HG03575 (cell line): ENCODE measurements around the gene PITPNB.

Experiments
- ATAC-seq: cut with Tn5 transposase; IDR thresholded peaks from one replicate; pipeline ENCODE4 v1.9.1; 2021; ENCODE audit not compliant: unreplicated experiment, insufficient number of reproducible peaks, low FRiP score; ENCODE audit errors: extremely low read depth

PITPNB gene

DNA sequence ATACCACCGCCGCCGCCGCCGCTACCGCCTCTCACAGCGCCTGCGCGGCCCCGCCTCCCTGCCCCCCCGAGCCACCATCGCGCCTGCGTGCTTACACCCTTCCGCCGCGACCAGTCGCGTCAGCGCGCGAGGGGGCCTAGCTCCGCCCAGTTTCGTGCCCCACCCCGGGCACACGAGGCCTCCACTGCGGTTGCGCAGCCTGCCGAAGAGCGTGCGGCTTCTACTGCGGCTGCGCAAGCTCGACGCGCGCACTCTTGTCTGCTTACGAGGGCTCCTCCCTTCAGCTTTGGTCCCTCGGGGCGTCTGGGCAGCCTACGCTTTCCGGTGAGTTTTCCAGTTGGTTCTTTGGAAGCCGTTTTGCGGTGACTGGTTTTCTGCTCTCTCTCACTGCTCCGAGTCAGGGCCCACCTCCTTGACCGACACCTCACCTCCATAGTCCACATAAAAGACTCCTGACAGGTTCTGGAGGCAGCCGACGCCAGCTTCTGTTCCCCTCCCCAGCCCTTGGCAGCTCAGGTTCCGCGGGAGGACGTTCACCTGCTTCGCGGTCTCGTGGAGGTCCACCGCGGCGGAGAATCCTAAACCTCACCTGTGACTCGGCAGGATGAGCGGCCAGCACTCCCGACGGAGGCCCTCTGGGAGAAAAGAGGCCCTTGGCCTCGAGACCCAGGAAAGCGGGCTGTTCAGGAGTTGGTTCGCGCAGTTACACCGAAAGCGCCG lies at the start of gene PITPNB:
Gene PITPNB, minus strand, starts transcription at position 35 of the 720 bp plus-strand sequence. CDS start 65 bp downstream, outside the sequence.
- ATAC-seq: no peak

DNA sequence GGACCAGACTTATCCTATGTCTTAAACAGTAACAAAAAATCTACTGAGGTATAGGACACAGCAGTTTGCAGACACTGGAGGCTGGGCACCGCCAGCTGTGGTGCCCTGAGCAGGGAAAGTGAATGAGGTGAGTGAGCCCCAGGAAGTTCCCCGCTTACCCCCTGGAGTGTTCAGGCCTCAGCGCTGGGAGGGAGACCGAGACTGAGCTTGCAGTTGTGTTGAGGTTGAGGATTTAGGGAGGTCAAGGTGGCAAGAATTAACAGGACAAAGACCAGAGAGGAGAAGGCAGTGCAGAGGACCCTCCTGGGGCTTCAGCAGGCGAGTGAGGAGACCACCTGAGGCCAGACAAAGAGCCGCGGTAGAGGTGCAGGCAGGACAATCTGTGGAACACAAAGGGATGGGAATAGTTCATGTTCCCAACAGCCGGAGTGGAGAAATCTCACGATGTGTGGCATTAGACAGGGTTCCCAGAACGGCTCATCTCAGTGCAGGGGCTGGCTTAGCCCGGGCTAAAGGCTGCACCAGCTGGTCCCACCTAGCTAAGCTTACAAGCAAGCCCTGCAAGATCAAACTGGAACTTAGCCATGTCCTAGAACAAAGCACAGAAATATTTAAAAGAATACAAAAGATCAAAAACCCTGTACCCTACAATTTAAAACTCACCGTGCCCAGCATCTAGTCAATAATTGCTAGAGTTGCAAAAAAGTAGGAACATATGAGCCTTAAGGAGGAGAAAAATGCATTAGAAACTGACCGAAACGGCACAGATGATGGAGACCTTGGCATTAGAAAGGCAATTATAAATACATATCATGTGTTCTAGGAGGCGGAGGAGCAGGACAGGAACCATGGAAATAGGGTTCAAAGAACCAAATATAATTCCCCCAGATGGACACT lies 47.4 kb upstream of the PITPNB start:
- ATAC-seq: no peak

DNA sequence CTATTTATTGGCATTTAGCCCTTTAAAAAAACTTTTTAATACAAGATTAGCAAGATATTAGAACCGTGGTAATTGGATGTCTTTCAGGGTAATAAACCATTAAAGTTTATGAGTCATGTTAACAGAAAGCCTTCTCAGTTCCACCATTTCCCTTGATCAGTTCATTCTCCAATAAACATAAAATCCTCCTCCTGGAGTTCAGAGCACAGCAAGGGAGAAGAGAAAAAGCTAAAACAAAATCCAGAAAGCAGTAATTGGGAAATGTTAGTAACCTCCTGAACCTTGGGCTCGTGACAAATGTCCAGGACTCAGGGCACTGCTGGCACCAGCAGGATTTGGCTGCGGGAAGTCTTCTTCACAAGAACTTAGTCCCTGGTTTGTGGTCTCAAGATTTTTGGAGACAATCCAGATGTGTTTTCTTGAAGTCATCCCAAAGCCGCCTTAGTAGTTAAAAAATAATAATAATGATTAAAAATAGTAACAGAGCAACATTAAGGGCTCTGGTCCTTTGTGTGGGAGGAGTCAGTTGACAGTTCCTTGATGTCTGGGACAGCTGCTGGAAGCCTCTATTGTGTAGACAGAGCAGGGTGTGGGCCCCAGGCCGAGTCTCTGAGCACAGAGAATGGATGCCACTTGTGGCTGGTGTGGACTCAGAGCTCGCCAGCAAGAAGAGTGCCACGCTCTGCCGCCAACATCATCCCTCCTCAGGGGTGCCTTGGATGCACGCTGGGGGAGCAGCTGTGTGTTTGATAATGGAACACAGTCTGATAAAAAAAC lies 43.4 kb upstream of the PITPNB start:
- no peak for ATAC-seq

DNA sequence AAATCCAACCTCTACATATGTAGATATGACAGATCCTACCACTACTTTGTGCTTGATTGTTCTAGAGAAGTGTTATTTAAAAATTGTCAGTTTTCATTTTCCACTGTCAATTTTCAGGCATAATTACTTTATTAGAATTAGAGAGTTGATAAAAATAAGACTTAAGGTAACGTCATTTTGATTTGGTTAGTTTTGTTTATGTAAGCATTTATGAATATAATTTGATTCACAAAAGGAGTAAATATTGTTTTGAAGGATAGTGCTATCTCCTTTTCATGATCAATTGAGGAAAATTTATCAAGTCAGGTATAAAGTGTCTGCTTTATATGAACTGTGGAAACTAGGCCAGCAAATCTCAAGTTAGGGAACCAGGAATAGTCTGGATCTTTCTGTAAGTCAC lies 42.6 kb upstream of the PITPNB start:
- no peak for ATAC-seq

DNA sequence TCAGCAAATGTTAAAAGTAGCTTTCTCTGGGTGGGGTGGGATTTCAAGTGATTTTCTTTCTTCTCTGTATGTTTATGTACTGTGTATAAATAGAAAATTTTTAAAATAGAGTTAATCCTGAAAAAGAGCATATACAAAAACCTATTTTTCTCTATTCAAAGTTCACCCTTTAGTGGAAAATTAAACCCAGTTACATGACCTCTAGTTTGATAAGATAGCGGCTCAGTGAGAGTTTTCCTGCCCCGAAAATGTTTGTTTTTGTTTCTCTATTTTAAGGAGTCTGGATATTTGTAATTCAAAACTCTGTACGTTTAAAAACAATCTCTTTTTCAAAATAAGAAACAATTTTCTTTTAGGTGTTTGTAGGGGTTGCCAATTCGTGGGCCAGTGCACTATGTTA lies 42.1 kb upstream of the PITPNB start:
- ATAC-seq: no peak

DNA sequence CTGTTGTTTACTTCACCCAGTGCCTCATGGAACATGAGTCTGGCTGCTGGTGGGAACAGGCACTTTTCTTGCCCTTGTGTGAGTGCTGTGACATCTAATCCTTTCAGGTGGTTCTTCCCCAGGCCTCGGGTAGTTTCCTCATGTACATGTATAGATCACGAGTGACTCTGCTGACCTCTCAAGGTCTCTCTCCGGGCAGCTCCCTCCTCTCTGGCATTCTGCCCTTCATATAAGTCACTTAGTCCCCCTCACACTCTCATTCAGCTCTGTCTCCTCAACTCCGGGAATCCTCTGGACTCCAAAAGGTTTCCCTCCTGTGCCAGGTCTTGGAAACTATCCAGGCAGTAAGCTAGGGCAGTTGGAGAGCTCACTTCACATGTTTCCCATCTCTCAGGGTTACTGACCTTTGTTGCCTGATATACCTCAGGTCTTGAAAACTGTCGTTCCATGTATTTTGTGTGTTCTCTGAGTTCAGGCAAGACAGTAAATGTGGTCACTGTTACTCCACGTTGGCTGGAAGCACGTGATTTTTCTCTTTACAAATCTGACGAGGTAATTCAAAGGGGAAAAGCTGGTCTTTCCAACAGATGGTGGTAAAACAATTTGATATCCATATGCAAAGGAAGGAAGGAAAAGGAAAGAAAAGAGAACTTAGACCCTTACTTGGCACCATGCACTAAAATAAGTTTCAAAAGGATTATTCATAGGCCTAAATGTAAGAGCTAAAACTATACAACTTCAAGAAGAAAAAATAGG lies 40.5 kb upstream of the PITPNB start:
- no peak for ATAC-seq

DNA sequence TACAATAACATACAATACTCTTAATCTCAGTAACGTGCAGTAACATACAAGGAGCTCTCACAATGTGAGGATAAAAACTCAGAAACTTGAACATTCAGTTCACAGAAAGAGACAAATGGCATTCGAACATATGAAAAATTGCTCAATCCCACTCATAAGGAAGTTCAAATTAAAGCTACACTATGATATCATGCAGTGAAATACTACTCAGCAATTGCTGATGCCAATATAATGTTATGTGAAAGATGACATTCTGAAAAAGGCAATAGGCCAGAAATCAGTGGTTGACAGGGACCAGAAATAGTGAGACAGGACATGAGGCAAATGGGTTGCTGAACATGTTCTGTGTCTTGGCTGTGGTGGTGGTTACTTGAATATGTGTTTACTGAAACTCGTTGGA lies 33.7 kb upstream of the PITPNB start:
- ATAC-seq: no peak

DNA sequence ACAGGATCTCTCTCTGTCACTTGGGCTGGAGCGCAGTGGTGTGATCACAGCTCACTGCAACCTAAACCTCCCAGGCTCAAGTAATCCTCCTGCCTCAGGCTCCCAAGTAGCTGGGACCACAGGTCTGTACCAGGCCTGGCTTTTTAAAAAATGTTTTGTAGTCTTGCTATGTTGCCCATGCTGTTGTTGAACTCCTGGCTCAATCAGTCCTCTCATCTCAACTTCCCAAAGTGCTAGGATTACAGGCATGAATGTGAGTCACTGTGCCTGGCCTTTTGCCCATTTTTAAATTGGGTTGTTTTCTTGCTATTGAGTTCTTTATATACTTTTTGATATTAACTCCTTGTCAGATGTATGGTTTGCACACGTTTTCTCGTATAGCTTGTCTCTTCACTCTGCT lies 33.0 kb upstream of the PITPNB start:
- no peak for ATAC-seq

DNA sequence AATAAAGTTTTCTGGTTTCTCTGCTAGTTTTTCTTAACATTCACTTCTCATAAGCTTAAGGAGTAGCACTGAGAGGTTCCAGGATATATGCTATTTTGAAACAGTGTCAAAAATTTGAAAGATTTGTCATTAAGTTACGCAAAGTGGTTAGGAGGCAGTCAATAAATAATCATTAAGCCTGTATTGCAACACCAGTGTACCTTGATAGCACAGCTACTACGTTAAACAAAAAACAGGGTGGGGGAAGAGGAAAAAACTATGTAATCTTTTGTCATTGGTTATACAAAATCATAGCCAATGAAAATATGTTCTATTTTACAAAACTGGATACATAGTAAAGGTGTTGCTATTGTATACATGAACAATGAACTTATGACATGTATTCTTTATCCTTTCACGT lies 30.4 kb upstream of the PITPNB start:
- ATAC-seq: no peak

DNA sequence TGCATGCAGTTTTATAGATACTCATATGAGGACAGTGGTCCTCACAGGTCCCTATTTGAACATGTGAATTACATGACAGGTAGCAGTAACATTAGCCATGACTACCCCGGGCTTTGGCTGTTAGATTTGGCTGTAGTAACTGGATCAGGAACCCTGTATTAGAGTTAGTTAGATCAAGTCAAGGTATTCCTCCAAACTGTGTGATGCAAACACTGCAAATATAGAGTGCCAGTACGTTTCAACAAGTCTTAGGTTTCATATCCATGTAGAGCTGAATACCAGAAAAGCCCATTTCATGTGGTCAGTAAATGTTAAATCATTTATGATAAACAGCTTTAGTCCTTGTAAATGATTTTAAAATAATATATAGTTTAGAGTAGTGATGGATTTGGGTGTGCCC lies 29.5 kb upstream of the PITPNB start:
- ATAC-seq: no peak

DNA sequence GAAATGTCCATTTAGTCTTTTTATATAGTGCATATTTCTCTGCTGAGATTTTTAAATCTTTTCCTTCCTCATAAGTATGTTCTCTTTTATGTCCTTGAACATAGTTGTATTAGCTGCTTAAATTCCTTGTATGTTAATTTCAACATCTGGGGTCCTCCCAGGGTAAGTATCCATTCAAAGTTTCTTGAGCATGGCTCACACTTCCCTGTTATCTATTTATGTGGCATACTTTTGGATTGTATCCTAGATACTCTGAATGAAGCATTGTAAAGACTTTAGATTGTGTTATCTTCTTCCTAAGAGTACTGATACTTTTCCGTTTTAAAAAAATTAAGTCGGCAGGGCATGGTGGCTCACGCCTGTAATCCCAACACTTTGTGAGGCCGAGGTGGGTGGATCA lies 28.4 kb upstream of the PITPNB start:
- no peak for ATAC-seq

DNA sequence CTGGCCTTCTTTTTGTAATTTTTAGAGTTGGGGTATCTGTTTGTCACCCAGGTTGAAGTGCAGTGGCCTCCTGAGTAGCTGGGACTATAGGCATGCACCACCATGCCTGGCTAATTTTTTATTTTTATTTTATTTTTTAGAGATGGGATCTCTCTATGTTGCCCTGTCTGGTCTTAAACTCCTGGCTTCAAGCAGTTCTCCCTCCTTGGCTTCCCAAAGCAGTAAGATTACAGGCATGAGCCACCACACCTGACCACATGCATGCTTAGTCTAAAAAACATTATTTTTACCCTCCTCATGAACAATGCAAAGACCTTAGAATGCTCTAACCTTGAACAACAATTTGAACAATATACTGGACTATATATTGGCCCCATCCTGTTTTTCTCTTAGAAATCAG lies 22.1 kb upstream of the PITPNB start:
- ATAC-seq: no peak

DNA sequence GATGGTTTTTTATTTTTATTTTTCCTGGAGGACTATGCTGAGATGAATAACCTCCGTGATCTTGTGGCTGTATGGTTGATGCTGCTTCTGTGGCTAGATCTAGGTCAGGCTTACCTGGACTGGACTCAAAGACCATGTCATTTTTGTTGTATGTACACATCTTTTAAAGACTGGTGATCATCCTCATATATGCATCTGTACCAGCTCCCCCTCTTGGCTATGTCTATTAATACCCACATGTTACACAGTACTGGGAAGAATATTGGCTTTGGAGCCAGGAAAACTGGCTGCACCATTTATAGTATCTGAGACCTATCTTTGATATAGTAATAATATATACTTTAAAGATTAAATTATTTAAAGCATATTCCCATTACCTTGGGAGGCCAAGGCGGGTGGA lies 18.4 kb upstream of the PITPNB start:
- no peak for ATAC-seq

DNA sequence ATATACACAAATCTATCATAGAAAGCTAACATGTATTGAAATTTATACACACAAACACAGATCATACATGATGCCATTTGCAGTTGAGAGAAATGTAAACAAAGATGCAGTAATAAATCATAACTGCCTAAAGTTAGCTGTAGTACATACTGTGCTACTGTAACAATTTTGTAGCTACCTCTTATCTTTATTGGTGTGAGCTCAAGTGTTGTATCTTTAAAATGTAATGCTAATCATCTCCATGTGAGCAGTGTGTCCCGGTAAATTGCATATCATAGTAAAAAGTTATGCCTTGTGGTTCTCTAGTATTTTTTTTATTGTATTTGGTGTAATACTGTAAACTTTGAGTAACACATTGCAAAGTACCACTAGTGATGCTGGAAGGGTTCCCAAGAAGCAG lies 16.8 kb upstream of the PITPNB start:
- ATAC-seq: no peak

DNA sequence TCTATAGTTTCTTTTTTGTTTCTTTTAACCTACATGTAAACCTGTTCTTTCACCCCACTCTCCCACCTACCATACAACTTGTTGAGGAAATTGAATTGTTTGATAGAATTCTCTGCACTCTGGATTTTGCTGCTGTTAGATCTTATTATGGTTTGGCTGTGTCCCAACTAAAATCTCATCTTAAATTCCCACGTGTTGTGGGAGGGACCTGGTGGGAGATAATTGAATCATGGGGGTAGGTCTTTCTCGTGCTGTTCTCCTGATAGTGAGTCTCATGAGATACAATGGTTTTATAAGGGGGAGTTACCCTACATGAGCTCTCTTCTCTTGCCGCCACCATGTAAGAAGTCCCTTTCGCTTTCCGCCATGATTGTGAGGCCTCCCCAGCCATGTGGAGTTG lies 15.0 kb upstream of the PITPNB start:
- no peak for ATAC-seq

DNA sequence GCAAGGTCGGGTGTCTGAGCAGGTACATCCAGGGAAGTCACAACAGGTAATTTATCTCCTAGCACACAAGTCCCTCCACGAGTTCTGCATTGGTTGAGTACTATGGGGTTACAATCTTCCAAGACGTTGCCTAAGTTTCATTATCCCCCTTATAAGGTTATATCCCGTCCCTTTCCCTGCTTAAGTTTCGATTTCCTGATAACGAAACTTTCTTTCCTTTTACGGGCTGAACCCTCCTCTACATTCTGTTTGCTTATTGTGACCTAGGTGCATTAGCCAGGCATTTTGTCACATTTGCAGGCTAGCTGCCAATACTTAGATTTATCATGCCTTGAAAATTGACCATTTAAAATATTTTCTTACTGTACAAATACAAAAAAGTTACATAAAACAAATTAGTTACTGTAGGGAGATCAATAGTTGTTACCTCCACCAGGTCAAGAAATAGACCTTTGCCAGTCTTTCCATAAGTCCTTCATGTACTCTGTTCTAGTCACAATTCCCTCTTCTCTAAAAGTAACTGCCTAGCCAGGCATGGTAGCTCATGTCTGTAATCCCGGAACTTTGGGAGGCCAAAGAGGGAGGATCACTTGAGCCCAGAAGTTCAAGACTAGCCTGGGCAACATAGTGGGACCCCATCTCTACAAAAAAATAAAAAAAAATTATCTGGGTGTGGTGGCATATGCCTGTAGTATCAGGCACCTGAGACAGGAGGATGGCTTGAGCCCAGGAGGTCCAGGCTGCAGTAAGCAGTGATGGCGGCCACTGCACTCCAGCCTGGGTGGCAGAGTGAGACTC lies 14.3 kb upstream of the PITPNB start:
- ATAC-seq: no peak

DNA sequence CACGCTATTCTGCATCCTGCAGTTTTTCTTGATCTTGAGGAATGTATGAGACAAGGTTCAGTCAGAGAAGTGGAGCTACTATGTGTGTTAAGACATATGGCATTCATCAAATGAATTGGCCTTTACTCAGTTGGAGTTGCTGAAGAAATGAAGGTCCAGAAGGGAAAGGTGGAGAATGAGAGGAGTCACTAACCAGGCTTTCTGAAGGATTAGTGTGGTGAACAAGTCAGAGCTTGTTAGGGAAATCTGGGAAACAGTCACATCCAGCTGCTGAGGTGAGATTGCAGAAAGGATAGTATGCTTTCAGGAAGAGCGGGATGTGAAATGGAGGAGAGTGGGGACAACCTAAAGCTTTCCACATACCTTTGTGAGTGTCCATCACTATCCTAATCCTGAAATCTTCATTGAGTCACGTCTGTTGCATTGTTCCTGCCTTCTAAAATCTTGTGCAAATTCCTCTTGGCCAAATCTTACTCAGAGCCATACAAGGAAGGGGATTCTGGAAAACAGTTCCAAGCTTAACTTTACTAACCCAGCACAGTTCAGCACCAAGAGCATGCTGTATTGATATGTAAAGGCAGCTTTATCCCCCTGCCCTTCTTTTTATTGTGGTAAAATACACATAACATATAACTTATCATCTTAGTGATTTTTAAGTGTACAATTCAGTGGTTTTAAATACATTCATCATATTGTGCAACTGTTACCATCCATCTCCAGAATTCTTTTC lies 11.4 kb upstream of the PITPNB start:
- no peak for ATAC-seq

DNA sequence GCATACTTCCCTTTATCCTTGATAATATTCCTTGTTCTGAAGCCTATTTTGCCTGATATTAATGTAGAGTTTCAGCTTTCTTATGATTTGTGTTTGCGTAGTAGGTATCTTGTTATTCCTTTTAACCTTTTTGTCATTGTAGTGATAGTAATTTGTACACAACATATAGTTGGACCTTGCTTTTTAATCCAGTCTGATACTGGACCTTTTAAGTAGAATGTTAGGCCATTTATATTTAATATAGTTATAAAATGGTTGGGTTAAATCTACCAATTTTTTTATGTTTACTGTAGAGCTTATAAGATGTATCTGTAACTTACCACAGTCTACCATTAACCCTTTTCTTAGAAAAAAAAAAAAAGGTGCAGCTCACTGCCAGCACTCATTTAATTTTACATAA lies 8.6 kb upstream of the PITPNB start:
- no peak for ATAC-seq
